Activated naive CD4-positive, alpha-beta T cell treated with Interleukin-2 at 50 U/mL for 16 hours (primary cell): Measurements from ENCODE around the gene LORICRIN.

Source experiments
- DNase-seq: peaks from one replicate; pipeline ENCODE4 v3.0.0-alpha.2; 2020

LORICRIN gene

GRCh38 chr1:153251087-153251486 lies 8.4 kb upstream of the LORICRIN start:
- DNase-seq, result no peak

- no peak for DNase-seq
Measured at GRCh38 chr1:153251562-153251961, 7.9 kb upstream of the LORICRIN start.

- DNase-seq, result no peak
Measured at GRCh38 chr1:153251988-153252387, 7.5 kb upstream of the LORICRIN start.

- DNase-seq, result no peak
Measured at GRCh38 chr1:153253076-153253475, 6.4 kb upstream of the LORICRIN start.

- DNase-seq, result no peak
Measured at GRCh38 chr1:153253693-153254092, 5.8 kb upstream of the LORICRIN start.

- peak; percentile 21 for DNase-seq
Measured at GRCh38 chr1:153260585-153261280, 1.2 kb downstream of the LORICRIN start.

GRCh38 chr1:153261281-153262069 lies 2.0 kb downstream of the LORICRIN start:
- DNase-seq, result no peak

- no peak for DNase-seq
Measured at GRCh38 chr1:153262070-153262366, 2.5 kb downstream of the LORICRIN start.

GRCh38 chr1:153262462-153263157 lies 3.1 kb downstream of the LORICRIN start:
- DNase-seq, result no peak

- DNase-seq, result no peak
Measured at GRCh38 chr1:153265457-153265856, 6.0 kb downstream of the LORICRIN start.

- DNase-seq, result no peak
Measured at GRCh38 chr1:153271711-153272110, 12.2 kb downstream of the LORICRIN start.

- DNase-seq, result no peak
Measured at GRCh38 chr1:153272186-153272585, 12.7 kb downstream of the LORICRIN start.

- DNase-seq, result peak; percentile 42
Measured at GRCh38 chr1:153277852-153278251, 18.4 kb downstream of the LORICRIN start.

- DNase-seq, result no peak
Measured at GRCh38 chr1:153288634-153289275, 29.3 kb downstream of the LORICRIN start.

- no peak for DNase-seq
Measured at GRCh38 chr1:153291514-153291913, 32.0 kb downstream of the LORICRIN start.

- no peak for DNase-seq
Measured at GRCh38 chr1:153292185-153292584, 32.7 kb downstream of the LORICRIN start.

- DNase-seq, result no peak
Measured at GRCh38 chr1:153292740-153293479, 33.4 kb downstream of the LORICRIN start.

GRCh38 chr1:153293480-153293775 lies 33.9 kb downstream of the LORICRIN start:
- DNase-seq, result no peak

- no peak for DNase-seq
Measured at GRCh38 chr1:153293851-153294250, 34.4 kb downstream of the LORICRIN start.

- no peak for DNase-seq
Measured at GRCh38 chr1:153302308-153302707, 42.8 kb downstream of the LORICRIN start.

GRCh38 chr1:153305682-153306081 lies 46.2 kb downstream of the LORICRIN start:
- no peak for DNase-seq

GRCh38 chr1:153306303-153307220 lies 47.1 kb downstream of the LORICRIN start:
- no peak for DNase-seq
